GM23248 (cell line): ENCODE measurements around the gene ATP8B3.

Source experiments
- EZH2 ChIP-seq: fragments of 200-600 bp; sonication (generic); IDR thresholded peaks from 2 replicates; pipeline ENCODE4 v1.6.1; 2018; ENCODE audit warnings: antibody characterized with exemption, mild to moderate bottlenecking; ENCODE audit not compliant: insufficient read depth, poor library complexity, severe bottlenecking
- EZH2phosphoT487 ChIP-seq: fragments of 200-600 bp; sonication (generic); IDR thresholded peaks from 2 replicates; pipeline ENCODE4 v1.6.1; 2018; ENCODE audit warnings: antibody characterized with exemption, moderate library complexity, mild to moderate bottlenecking, low read depth; ENCODE audit not compliant: insufficient read depth

DNA sequence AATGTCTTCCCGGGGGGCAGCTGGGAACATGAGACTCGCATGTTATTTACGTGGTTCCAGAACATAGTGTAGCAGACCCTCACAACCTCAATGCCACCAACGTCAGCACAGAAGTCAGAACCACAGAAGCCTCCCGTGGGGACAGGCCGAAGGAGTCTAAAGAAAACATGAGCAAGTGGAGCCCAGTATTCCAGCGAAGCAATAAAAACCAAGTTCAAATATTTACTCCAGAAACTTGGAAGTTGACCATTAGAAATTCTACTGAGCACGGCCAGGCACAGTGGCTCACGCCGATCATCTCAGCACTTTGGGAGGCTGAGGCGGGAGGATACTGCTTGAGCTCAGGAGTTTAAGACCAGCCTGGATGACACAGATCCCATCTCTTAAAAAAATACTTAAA lies 17.9 kb upstream of the ATP8B3 start:
- TF ChIP-seq EZH2phosphoT487 (no peak), EZH2 (no peak)
